CD4-positive, CD25-positive, alpha-beta regulatory T cell (primary cell): ENCODE measurements around the gene TBC1D22A. TPM values are rescaled to one million over a fixed set of nuclear protein-coding genes. Genes with fewer than 3 reads are reported as not detected.

ENCODE experiments used
- ATAC-seq, 2 donors: fragments of 150-1000 bp; cut with Tn5 transposase; one replicate each; pipeline ENCODE4 v1.10.0; 2021; ENCODE audit warnings: low read depth in 2 of 2, moderate number of reproducible peaks in 2 of 2, moderate library complexity in 1 of 2
- DNase-seq, 3 donors: peaks; one replicate each; pipeline versions ENCODE4 v3.0.0 to v3.0.0-alpha.2; 2012 to 2022; ENCODE audit warnings: mixed read lengths in 1 of 3
- H3K27ac ChIP-seq: one replicate; pipeline ENCODE4 v1.7.0; 2013; ENCODE audit warnings: mild to moderate bottlenecking, low read length; ENCODE audit not compliant: insufficient read depth, poor library complexity, severe bottlenecking
- H3K27me3 ChIP-seq: one replicate; pipeline ENCODE4 v1.7.0; 2013; ENCODE audit warnings: low read length; ENCODE audit not compliant: control insufficient read depth, insufficient read depth
- H3K36me3 ChIP-seq: one replicate; pipeline ENCODE4 v1.7.0; 2013; ENCODE audit warnings: mild to moderate bottlenecking, low read length, moderate library complexity; ENCODE audit not compliant: control insufficient read depth, insufficient read depth
- H3K4me1 ChIP-seq: 2 replicates; pipeline ENCODE4 v1.7.0; 2013; ENCODE audit warnings: mild to moderate bottlenecking, low read length; ENCODE audit not compliant: insufficient read depth, control insufficient read depth, poor library complexity, severe bottlenecking
- H3K4me3 ChIP-seq: one replicate; pipeline ENCODE4 v1.7.0; 2013; ENCODE audit warnings: low read depth, mild to moderate bottlenecking, low read length, moderate library complexity
- H3K9me3 ChIP-seq, 2 experiments: 1 replicate in 1 of 2; 2 replicates in 1 of 2; pipeline ENCODE4 v1.7.0; 2013; ENCODE audit warnings: low read length in 2 of 2, mild to moderate bottlenecking in 1 of 2, moderate library complexity in 1 of 2; ENCODE audit not compliant: control insufficient read depth in 2 of 2
- H3K27ac Mint-ChIP-seq, 3 donors: one replicate each; pipeline ENCODE4 v1.8.0; 2020 to 2022; ENCODE audit warnings: mild to moderate bottlenecking in 3 of 3, mixed read lengths in 3 of 3, moderate library complexity in 2 of 3
- H3K27me3 Mint-ChIP-seq: one replicate; pipeline ENCODE4 v1.8.0; 2022; ENCODE audit warnings: mild to moderate bottlenecking, mixed read lengths
- H3K36me3 Mint-ChIP-seq: one replicate; pipeline ENCODE4 v1.8.0; 2020; ENCODE audit warnings: mixed read lengths
- H3K4me1 Mint-ChIP-seq, 4 donors: one replicate each; pipeline ENCODE4 v1.8.0; 2020 to 2022; ENCODE audit warnings: mixed read lengths in 4 of 4, mild to moderate bottlenecking in 1 of 4
- H3K4me3 Mint-ChIP-seq, 4 donors: one replicate each; pipeline ENCODE4 v1.8.0; 2020 to 2022; ENCODE audit warnings: mild to moderate bottlenecking in 4 of 4, mixed read lengths in 4 of 4, moderate library complexity in 3 of 4
- H3K9me3 Mint-ChIP-seq, 7 donors: one replicate each; pipeline ENCODE4 v1.8.0; 2020 to 2022; ENCODE audit warnings: mixed read lengths in 7 of 7, mild to moderate bottlenecking in 3 of 7, moderate library complexity in 2 of 7
- polyA plus RNA-seq, 4 donors: library from polyadenylated mRNA; unstranded; fragments of 300-500 nt; fragmentation: Illumina TruSeq; gene quantifications; one replicate each; pipeline ENCODE4 v1.2.3, GENCODE V29; 2021
- total RNA-seq: library from RNA; stranded (reverse); gene quantifications from one replicate; pipeline ENCODE4 v1.2.3, GENCODE V29; 2022

Gene TBC1D22A
- total and polyA plus RNA-seq, 5 donors from 2014 or later = 19.8 to 42.5 (median 24.3) TPM

DNA sequence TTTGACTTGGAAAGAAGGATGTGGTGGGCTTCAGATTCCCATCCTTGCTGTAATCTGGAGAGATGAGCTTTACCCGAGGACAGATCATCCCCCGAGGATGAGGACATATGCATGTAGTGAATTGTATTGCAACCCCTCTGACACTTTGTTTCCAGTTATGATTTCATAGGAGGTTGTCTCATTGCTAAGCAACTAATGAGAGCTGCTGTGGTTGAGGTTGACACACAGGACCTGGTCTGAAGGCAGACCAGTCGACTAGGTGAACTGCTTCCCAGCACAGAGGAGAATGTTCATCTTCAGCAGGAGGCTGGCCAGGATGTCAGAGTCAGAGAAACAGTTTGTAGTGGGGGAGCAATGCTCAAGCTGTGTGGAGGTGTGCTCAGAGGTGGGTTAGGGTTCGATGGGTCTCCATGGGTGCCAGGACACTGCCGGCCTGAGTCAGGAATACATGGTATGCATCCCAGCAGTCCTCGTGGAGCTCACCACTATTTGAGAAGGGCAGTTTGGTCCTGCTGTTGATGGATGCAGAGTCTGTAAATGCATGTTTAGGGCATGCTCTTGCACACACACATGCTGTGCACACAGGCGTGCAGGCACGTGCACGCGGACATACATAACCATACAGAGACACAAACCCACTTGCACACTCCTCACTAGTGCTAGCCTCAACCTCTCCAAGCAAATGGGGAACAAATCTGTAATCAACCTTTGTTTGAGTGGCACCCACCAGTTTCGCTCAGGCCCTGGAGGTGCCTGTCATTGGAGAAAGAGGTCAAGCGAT, 153.7 kb downstream of the TBC1D22A start:
- H3K36me3 Mint-ChIP-seq = peaks cover 59% of the 10 kb centered on the region
- ATAC-seq = no peak

DNA sequence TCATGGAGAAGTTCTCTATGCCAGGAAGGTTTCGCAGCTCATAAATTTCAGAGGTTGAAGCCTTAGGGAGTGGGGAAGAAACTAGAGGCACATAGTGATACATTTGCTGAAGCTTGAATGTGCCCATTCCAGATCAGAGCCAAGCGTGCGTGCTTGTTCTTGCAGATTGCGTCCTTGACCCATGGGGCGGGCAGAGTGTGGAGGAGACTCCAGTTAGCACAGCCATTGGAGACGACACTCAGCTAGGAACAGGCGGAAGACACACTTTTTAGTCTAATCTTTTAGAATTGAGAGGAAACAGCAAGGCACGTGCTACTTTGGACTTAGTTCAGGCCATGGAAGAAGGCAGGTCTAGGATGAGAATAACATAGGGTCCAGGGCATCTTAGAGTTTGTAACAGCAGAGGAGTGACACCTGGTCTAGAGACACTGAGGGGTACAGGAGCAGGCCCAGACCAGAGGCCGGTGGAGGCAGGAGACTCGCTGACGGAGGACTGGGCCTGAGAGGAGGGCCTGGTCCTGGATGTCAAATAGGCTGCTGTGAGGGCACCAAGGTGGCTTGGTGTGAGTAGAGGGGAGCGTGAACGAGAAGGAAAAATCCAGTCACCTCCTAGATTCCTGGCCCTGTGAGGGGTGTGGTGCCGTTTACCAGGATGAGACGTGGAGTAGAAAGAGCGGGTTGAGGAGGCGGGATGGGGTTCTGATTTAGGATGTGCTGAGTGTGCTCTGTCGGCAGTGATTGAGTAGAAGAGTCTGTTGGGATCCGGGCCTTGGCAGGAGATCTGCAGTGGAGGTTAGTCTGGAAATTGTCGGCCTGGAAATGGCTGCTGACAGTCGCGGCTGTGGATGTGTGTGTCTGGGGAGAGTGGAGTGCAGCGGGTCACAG, 154.7 kb downstream of the TBC1D22A start:
- H3K4me3 Mint-ChIP-seq = no peak overlapping the region
- H3K9me3 Mint-ChIP-seq = peaks cover 0 to 2% (median 0%) of the 10 kb centered on the region in 7 donors
- no peak for DNase-seq
- H3K9me3 ChIP-seq = no peaks in the 10 kb centered on the region
- H3K27me3 Mint-ChIP-seq = no peaks in the 10 kb centered on the region
- H3K36me3 Mint-ChIP-seq = peaks cover 68% of the 10 kb centered on the region
- no peak for ATAC-seq
- no peaks in the 10 kb centered on the region for H3K27me3 ChIP-seq
- H3K36me3 ChIP-seq = peaks cover 48% of the 10 kb centered on the region
- no peaks in the 10 kb centered on the region for H3K4me1 ChIP-seq
- no peak overlapping the region for H3K4me3 ChIP-seq
- peaks cover 5 to 24% (median 12%) of the 10 kb centered on the region in 4 donors for H3K4me1 Mint-ChIP-seq
- H3K27ac Mint-ChIP-seq = peak overlapping the region; percentile 10 to 63 (median 12)
- no peak overlapping the region for H3K27ac ChIP-seq

More for the DNA sequence above, 153.7 kb downstream of the TBC1D22A start:
- Histone ChIP-seq H3K4me1 (no peaks in the 10 kb centered on the region), H3K4me3 (no peak overlapping the region), H3K27ac (no peak overlapping the region), H3K27me3 (no peaks in the 10 kb centered on the region), H3K36me3 (peaks cover 51% of the 10 kb centered on the region), H3K9me3 (no peaks in the 10 kb centered on the region)
- Mint-ChIP-seq H3K27me3 (no peaks in the 10 kb centered on the region), H3K27ac (peak overlapping the region in 2 of 3 donors; percentile 12 to 83), H3K4me3 (no peak overlapping the region), H3K4me1 (peaks cover 0 to 14% (median 3%) of the 10 kb centered on the region in 4 donors), H3K9me3 (peaks cover 0 to 2% (median 0%) of the 10 kb centered on the region in 7 donors)
- no peak for DNase-seq

DNA sequence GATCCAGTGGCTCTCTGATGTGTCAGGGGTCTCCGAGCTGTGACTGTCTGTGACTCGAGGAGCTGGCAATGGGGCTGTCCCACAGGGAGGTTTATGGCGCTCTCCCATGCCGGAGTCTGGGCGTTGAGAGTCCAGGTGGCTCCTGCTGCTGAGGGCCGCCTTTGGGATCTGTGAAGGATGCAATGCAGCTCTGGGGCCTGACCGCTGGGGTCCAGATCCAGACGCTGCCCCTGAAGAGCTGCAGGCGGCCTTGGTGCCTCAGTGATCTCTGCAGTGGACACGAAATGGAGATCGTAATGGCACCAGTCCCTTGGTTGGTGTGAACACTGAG, 155.3 kb downstream of the TBC1D22A start:
- Mint-ChIP-seq H3K36me3 (peaks cover 69% of the 10 kb centered on the region), H3K27me3 (no peaks in the 10 kb centered on the region), H3K4me3 (no peak overlapping the region), H3K9me3 (peaks cover 0 to 2% (median 0%) of the 10 kb centered on the region in 7 donors), H3K4me1 (peaks cover 9 to 29% (median 16%) of the 10 kb centered on the region in 4 donors), H3K27ac (no peak overlapping the region)
- Histone ChIP-seq H3K4me3 (no peak overlapping the region), H3K9me3 (no peaks in the 10 kb centered on the region), H3K36me3 (peaks cover 46% of the 10 kb centered on the region), H3K27me3 (no peaks in the 10 kb centered on the region), H3K27ac (no peak overlapping the region), H3K4me1 (no peaks in the 10 kb centered on the region)
- no peak for ATAC-seq
- DNase-seq = no peak

DNA sequence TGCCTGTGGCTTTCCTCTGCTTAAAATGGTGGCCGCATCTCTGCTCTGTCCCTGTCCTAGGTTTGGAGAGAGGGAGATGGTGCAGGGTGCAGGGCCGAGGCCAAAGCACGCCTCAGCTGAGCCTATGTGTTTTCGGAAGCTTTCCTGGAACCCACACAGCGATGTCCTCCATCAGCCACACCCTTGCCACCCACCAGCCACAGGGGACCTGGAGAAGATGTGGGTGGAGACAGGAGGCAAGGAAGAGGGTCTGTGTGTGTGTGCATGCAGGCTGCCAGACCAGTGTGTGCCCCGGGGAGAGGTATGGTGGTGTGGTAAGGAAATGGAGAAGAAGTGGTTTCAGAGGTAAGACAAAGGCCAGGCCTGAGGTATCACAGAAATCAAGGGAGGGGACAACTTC, 155.7 kb downstream of the TBC1D22A start:
- Mint-ChIP-seq H3K27ac (peak overlapping the region in 1 of 3 donors; percentile 85), H3K27me3 (no peaks in the 10 kb centered on the region), H3K4me1 (peaks cover 10 to 25% (median 18%) of the 10 kb centered on the region in 4 donors), H3K9me3 (peaks cover 0 to 2% (median 0%) of the 10 kb centered on the region in 7 donors), H3K4me3 (no peak overlapping the region), H3K36me3 (peaks cover 65% of the 10 kb centered on the region)
- Histone ChIP-seq H3K4me3 (no peak overlapping the region), H3K36me3 (peaks cover 43% of the 10 kb centered on the region), H3K9me3 (no peaks in the 10 kb centered on the region), H3K4me1 (no peaks in the 10 kb centered on the region), H3K27me3 (no peaks in the 10 kb centered on the region), H3K27ac (no peak overlapping the region)
- no peak for ATAC-seq
- DNase-seq = no peak

DNA sequence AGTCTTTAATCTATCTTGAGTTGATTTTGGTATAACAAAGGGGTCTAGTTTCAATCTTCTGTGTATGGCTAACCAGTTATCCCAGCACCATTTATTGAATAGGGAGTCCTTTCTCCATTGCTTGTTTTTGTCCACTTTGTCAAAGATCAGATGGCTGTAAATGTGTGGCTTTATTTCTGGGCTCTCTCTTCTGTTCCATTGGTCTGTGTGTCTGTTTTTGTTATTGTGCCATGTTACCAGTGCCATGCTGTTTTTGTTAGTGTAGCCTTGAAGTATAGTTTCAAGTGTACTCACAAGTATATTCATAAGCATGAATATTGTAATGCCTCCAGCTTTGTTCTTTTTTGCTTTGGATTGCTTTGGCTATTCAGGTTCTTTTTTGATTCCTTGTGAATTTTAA, 159.6 kb downstream of the TBC1D22A start:
- Histone ChIP-seq H3K27me3 (no peaks in the 10 kb centered on the region), H3K4me3 (no peak overlapping the region), H3K4me1 (no peaks in the 10 kb centered on the region), H3K9me3 (no peaks in the 10 kb centered on the region), H3K27ac (no peak overlapping the region), H3K36me3 (peaks cover 15% of the 10 kb centered on the region)
- peaks cover 0 to 2% (median 0%) of the 10 kb centered on the region in 7 donors for H3K9me3 Mint-ChIP-seq
- ATAC-seq = no peak
- no peak overlapping the region for H3K4me3 Mint-ChIP-seq
- peaks cover 42% of the 10 kb centered on the region for H3K36me3 Mint-ChIP-seq
- H3K27ac Mint-ChIP-seq = peak overlapping the region in 1 of 3 donors; percentile 36
- H3K4me1 Mint-ChIP-seq = peaks cover 10 to 20% (median 17%) of the 10 kb centered on the region in 4 donors
- no peak for DNase-seq
- no peaks in the 10 kb centered on the region for H3K27me3 Mint-ChIP-seq

DNA sequence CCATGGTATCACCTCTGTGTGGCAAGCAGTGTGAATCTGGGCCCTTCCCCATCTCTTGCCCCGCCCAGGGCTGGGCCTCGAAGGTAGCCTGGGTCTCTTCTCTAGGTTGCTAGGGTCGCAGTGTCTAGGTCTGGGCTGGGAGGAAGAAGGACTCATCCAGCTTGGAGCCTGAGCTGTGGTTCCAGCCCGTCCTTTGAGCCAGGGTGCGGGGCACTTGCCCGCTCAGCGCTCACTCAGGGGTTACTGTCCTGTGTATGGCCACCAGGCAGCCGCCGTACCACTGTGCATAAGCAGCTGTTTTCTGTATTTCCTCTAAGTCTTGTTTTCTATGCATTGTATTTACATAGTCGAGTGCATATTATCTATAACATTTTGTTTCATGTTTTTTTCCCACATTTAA, 160.9 kb downstream of the TBC1D22A start:
- no peaks in the 10 kb centered on the region for H3K27me3 Mint-ChIP-seq
- no peaks in the 10 kb centered on the region for H3K9me3 ChIP-seq
- ATAC-seq = no peak

DNA sequence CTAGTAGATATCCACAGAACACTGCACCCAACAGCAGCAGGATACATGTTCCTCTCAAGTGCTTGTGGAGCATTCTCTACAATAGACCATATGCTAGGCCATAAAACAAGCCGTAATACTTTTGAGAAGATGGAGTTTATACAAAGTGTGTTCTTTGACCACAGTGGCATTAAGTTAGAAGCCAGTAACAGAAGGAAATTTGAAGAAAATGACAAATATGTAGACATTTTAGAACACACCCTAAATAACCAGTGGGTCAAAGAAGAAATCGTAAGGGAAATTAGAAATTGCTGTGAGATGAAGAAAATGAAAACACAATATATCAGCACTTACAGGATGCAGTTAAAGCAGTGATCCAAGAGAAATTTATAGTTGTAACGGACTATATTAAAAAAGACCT, 163.4 kb downstream of the TBC1D22A start:
- Histone ChIP-seq H3K9me3 (no peaks in the 10 kb centered on the region), H3K27me3 (no peaks in the 10 kb centered on the region), H3K4me1 (no peaks in the 10 kb centered on the region), H3K36me3 (peaks cover 3% of the 10 kb centered on the region), H3K4me3 (no peak overlapping the region), H3K27ac (no peak overlapping the region)
- Mint-ChIP-seq H3K9me3 (peaks cover 0 to 2% (median 0%) of the 10 kb centered on the region in 7 donors), H3K4me1 (peaks cover 18 to 27% (median 20%) of the 10 kb centered on the region in 4 donors), H3K27ac (no peak overlapping the region), H3K4me3 (no peak overlapping the region), H3K27me3 (no peaks in the 10 kb centered on the region), H3K36me3 (peaks cover 25% of the 10 kb centered on the region)
- ATAC-seq = no peak
- no peak for DNase-seq

More for the DNA sequence above, 160.9 kb downstream of the TBC1D22A start:
- Mint-ChIP-seq H3K4me3 (no peak overlapping the region), H3K27ac (no peak overlapping the region), H3K4me1 (peaks cover 12 to 20% (median 16%) of the 10 kb centered on the region in 4 donors), H3K9me3 (peaks cover 0 to 2% (median 0%) of the 10 kb centered on the region in 7 donors), H3K36me3 (peaks cover 42% of the 10 kb centered on the region)
- no peak overlapping the region for H3K27ac ChIP-seq
- no peak overlapping the region for H3K4me3 ChIP-seq
- no peaks in the 10 kb centered on the region for H3K4me1 ChIP-seq
- peaks cover 15% of the 10 kb centered on the region for H3K36me3 ChIP-seq
- no peaks in the 10 kb centered on the region for H3K27me3 ChIP-seq
- DNase-seq = no peak
